K562 (cell line): Measurements from ENCODE around the gene ACSS2. TPM values are rescaled to one million over a fixed set of nuclear protein-coding genes. Genes with fewer than 3 reads are reported as not detected.

Source experiments
- BCOR ChIP-seq: fragments of 450-650 bp; IDR thresholded peaks from 2 replicates; pipeline ENCODE4 v1.6.1; 2016
- CBX5 ChIP-seq: IDR thresholded peaks from 2 replicates; pipeline ENCODE4 v1.6.1; 2014; ENCODE audit warnings: low read depth, borderline replicate concordance
- CC2D1A ChIP-seq: fragments of 450-650 bp; IDR thresholded peaks from 2 replicates; pipeline ENCODE4 v1.6.1; 2017; ENCODE audit warnings: mild to moderate bottlenecking
- CLOCK ChIP-seq: fragments of 250-450 bp; sonication (Bioruptor Pico); IDR thresholded peaks from 2 replicates; pipeline ENCODE4 v1.4.0; 2020; ENCODE audit warnings: mild to moderate bottlenecking, moderate library complexity, borderline replicate concordance
- ESRRA ChIP-seq: fragments of 450-650 bp; IDR thresholded peaks from 2 replicates; pipeline ENCODE4 v1.6.1; 2014; ENCODE audit warnings: low read depth, mild to moderate bottlenecking, moderate library complexity, borderline replicate concordance
- HNRNPL ChIP-seq: fragments of 200-400 bp; formaldehyde crosslinking; IDR thresholded peaks from 2 replicates; pipeline ENCODE4 v1.6.1; 2017; ENCODE audit warnings: low read depth, mild to moderate bottlenecking, low read length
- NBN ChIP-seq: fragments of 450-650 bp; IDR thresholded peaks from 2 replicates; pipeline ENCODE4 v1.6.1; 2016; ENCODE audit warnings: low read depth, mild to moderate bottlenecking
- NCOA2 ChIP-seq, 2 experiments: fragments of 450-650 bp; IDR thresholded peaks; 2 replicates each; pipeline ENCODE4 v1.6.1; 2018; ENCODE audit warnings: mild to moderate bottlenecking in 2 of 2, moderate library complexity in 1 of 2; ENCODE audit not compliant: partially characterized antibody in 2 of 2
- NCOR1 ChIP-seq: fragments of 450-650 bp; IDR thresholded peaks from 2 replicates; pipeline ENCODE4 v1.6.1; 2016; ENCODE audit warnings: mild to moderate bottlenecking, moderate library complexity
- NFE2 ChIP-seq: IDR thresholded peaks from 2 replicates; pipeline ENCODE4 v1.6.1; 2014; ENCODE audit warnings: antibody characterized with exemption, low read depth
- NFRKB ChIP-seq: fragments of 450-650 bp; IDR thresholded peaks from 2 replicates; pipeline ENCODE4 v1.6.1; 2016; ENCODE audit warnings: low read depth
- NR4A1 ChIP-seq, 2 experiments: fragments of 250-450 bp in 1 of 2; fragments of 450-650 bp in 1 of 2; sonication (Bioruptor Pico) in 1 of 2; IDR thresholded peaks; 2 replicates each; pipeline versions ENCODE4 v1.4.0 to v1.6.1; 2016 to 2020; ENCODE audit warnings: mild to moderate bottlenecking in 2 of 2, missing compliant biosample characterization in 1 of 2, missing genetic modification characterization in 1 of 2, moderate library complexity in 1 of 2
- PHF20 ChIP-seq: fragments of 450-650 bp; IDR thresholded peaks from 2 replicates; pipeline ENCODE4 v1.6.1; 2018; ENCODE audit not compliant: partially characterized antibody
- SMARCB1 ChIP-seq: IDR thresholded peaks from 2 replicates; pipeline ENCODE4 v1.6.1; 2011; ENCODE audit warnings: improper control_type of control experiment, low read depth; ENCODE audit not compliant: insufficient read length
- TBL1XR1 ChIP-seq, 2 experiments: IDR thresholded peaks; 2 replicates each; pipeline ENCODE4 v1.6.1; 2012; ENCODE audit warnings: improper control_type of control experiment in 2 of 2, low read length in 2 of 2, mild to moderate bottlenecking in 1 of 2
- TEAD4 ChIP-seq, 2 experiments: sonication (generic) in 1 of 2; formaldehyde crosslinking in 1 of 2; IDR thresholded peaks; 2 replicates each; pipeline versions ENCODE4 v1.6.1 to v1.8.0; 2012 to 2022; ENCODE audit warnings: borderline replicate concordance in 1 of 2, inconsistent platforms in 1 of 2, low read length in 1 of 2, mild to moderate bottlenecking in 1 of 2, missing genetic modification reagents in 1 of 2
- ZEB2 ChIP-seq: fragments of 450-650 bp; IDR thresholded peaks from 2 replicates; pipeline ENCODE4 v1.6.1; 2016
- ZNF174 ChIP-seq: fragments of 250-450 bp; sonication (Bioruptor Pico); IDR thresholded peaks from 2 replicates; pipeline ENCODE4 v1.4.0; 2020; ENCODE audit warnings: mild to moderate bottlenecking
- ZNF354B ChIP-seq: fragments of 250-450 bp; sonication (Bioruptor Pico); IDR thresholded peaks from 2 replicates; pipeline ENCODE4 v1.4.0; 2020
- ZNF507 ChIP-seq: conservative IDR thresholded peaks from 2 replicates; pipeline ENCODE4 v1.6.1; 2017; ENCODE audit warnings: missing genetic modification characterization, missing compliant biosample characterization
- ZNF561 ChIP-seq: fragments of 450-650 bp; formaldehyde crosslinking; conservative IDR thresholded peaks from 2 replicates; pipeline ENCODE4 v1.4.0; 2020; ENCODE audit warnings: mild to moderate bottlenecking, moderate library complexity
- ZNF75A ChIP-seq: fragments of 450-650 bp; formaldehyde crosslinking; IDR thresholded peaks from 2 replicates; pipeline ENCODE4 v1.4.0; 2020; ENCODE audit warnings: mild to moderate bottlenecking
- polyA plus RNA-seq, 8 experiments: library from polyadenylated mRNA; depleted of rRNA in 4 of 8; stranded (reverse) in 5 of 8; unstranded in 3 of 8; fragments of >200 nt; fragmentation: Nextera tagmentation in 2 of 8; fragmentation: Illumina TruSeq in 1 of 8; extraction: Ambion mirVana in 2 of 8; extraction: Trizol in 1 of 8; gene quantifications; 2 replicates each; pipeline versions ENCODE4 v1.2.1 to v1.2.3, GENCODE V29; 2011 to 2014; ENCODE audit warnings: inconsistent platforms in 1 of 8, missing spikeins in 1 of 8
- total RNA-seq, 7 experiments: library from RNA; depleted of rRNA in 6 of 7; stranded (reverse); fragments of >200 nt in 6 of 7; fragmentation: Illumina TruSeq in 2 of 7; extraction: Trizol in 2 of 7; gene quantifications; 2 replicates each; pipeline versions ENCODE4 v1.2.1 to v1.2.3, GENCODE V29; 2011 to 2021; ENCODE audit warnings: low replicate concordance in 1 of 7
- TF ChIP-seq, protein P1 (sequence below), 3 experiments: IDR thresholded peaks in 2 of 3; conservative IDR thresholded peaks in 1 of 3; 2 replicates each; pipeline ENCODE4 v1.5.1; 2011 to 2012; ENCODE audit warnings: low read length in 3 of 3, mild to moderate bottlenecking in 3 of 3, control low read depth in 2 of 3, improper control_type of control experiment in 1 of 3, inconsistent platforms in 1 of 3, low read depth in 1 of 3, mixed read lengths in 1 of 3, moderate library complexity in 1 of 3; ENCODE audit not compliant: insufficient read depth in 2 of 3
- TF ChIP-seq, protein P2 (sequence below): fragments of 250-450 bp; sonication (Bioruptor Pico); IDR thresholded peaks from 2 replicates; pipeline ENCODE4 v1.6.1; 2021; ENCODE audit warnings: mild to moderate bottlenecking

The ACSS2 gene
- total and polyA plus RNA-seq, 9 of the 15 experiments (the other 6 are each of a cell fraction or from before 2014, with no cell fraction given) = 21.9 to 246 (median 66.2) TPM

DNA sequence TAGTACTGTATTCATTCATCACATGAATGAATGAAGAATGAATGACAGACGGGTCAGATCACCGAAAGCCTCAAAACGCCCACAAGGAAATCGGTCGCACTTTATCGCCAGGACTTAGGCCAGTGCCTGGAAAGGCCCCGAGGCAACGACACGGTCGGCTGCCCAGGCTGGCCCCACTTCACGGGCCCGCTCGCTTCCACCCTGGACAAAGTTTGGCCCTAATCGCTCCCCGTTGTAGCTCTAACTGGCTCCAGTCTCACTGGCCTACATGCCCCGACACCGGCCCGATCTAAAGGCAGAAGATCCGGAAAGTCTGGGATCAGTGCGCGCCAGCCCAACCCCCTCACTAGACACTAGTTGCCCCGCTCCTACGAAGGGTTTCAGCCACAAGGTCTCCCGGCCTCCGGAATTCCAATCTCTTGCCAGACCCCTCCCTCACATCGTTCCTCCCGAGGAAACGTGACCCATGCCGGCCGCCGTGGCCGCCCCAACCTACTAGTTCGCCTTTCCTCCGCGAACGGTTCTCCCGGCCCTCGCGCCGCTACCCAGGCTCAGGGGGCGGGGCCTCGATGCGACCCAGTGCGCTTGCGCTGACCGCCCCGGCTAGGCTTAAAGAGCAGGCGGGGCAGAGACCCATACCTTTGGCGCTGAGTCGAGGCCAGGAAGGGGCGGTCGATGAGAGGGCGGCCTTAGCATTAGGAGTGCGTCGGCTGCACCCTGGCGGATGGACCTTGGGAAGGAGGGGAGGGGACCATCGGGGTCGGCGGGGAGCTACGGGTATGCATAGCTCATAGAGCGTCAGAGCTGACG lies 79.0 kb downstream of the ACSS2 start, which contains the start of the genes GSS and MYH7B (continued):
- TF ChIP-seq, protein P1, sequence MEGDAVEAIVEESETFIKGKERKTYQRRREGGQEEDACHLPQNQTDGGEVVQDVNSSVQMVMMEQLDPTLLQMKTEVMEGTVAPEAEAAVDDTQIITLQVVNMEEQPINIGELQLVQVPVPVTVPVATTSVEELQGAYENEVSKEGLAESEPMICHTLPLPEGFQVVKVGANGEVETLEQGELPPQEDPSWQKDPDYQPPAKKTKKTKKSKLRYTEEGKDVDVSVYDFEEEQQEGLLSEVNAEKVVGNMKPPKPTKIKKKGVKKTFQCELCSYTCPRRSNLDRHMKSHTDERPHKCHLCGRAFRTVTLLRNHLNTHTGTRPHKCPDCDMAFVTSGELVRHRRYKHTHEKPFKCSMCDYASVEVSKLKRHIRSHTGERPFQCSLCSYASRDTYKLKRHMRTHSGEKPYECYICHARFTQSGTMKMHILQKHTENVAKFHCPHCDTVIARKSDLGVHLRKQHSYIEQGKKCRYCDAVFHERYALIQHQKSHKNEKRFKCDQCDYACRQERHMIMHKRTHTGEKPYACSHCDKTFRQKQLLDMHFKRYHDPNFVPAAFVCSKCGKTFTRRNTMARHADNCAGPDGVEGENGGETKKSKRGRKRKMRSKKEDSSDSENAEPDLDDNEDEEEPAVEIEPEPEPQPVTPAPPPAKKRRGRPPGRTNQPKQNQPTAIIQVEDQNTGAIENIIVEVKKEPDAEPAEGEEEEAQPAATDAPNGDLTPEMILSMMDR (IDR thresholded peaks at IDR 0.05 in 2 of 3, conservative IDR thresholded peaks at IDR 0.05 in 1 of 3; ENCODE audit: insufficient read depth in 2 of 3, low read depth in 1 of 3, low read length in 3 of 3) = peak; percentile 61 to 73 (median 68); a peak in 5 of 6 replicates
- TF ChIP-seq ZNF75A (CRISPR knock-in tag) (no peak), NCOR1 (no peak), CC2D1A (peak; percentile 34; the same call in 1 of the 2 replicates), ZNF507 (tag) (no peak), NFE2 (no peak), NR4A1 (CRISPR knock-in tag; IDR thresholded peaks at IDR 0.05) (no peak), NR4A1 (tag; IDR thresholded peaks at IDR 0.05) (no peak), ESRRA (peak; percentile 67), SMARCB1 (no peak), TBL1XR1 (IDR thresholded peaks at IDR 0.05; ENCODE audit: low read length in 2 of 2) (no peak), HNRNPL (no peak), ZEB2 (no peak), CBX5 (no peak), CLOCK (no peak), NBN (no peak), PHF20 (peak; percentile 61), NCOA2 (IDR thresholded peaks at IDR 0.05; ENCODE audit: partially characterized antibody in 2 of 2) (no peak), ZNF354B (CRISPR knock-in tag) (no peak), NFRKB (peak; percentile 59; the same call in 1 of the 2 replicates), ZNF174 (CRISPR knock-in tag) (no peak), BCOR (no peak; the same call in 1 of the 2 replicates), TEAD4 (IDR thresholded peaks at IDR 0.05; ENCODE audit: low read length) (0 out of 2 replicates have a peak, but pooled peaks have one; percentile 33), TEAD4 (CRISPR knock-in tag; IDR thresholded peaks at IDR 0.05; ENCODE audit: borderline replicate concordance) (no peak), ZNF561 (CRISPR knock-in tag) (no peak)
- TF ChIP-seq, protein P2, sequence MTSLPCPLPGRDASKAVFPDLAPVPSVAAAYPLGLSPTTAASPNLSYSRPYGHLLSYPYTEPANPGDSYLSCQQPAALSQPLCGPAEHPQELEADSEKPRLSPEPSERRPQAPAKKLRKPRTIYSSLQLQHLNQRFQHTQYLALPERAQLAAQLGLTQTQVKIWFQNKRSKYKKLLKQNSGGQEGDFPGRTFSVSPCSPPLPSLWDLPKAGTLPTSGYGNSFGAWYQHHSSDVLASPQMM = no peak
